Spleen (tissue), 7 donors: Measurements from ENCODE around the gene CCDC194.

Source experiments
- CTCF ChIP-seq, 11 experiments: fragments of 200-600 bp in 7 of 11; fragments of 450-650 bp in 4 of 11; sonication (generic) in 4 of 11; IDR thresholded peaks in 8 of 11; conservative IDR thresholded peaks in 3 of 11; 1 replicate in 7 of 11; 2 replicates in 4 of 11; pipeline versions ENCODE4 v1.4.0 to v1.8.0; 2016 to 2021; ENCODE audit warnings: antibody characterized with exemption in 11 of 11, inconsistent platforms in 4 of 11, mild to moderate bottlenecking in 1 of 11
- POLR2A ChIP-seq, 3 donors: fragments of 450-650 bp; IDR thresholded peaks; one replicate each; pipeline ENCODE4 v1.5.1; 2017; ENCODE audit warnings: antibody characterized with exemption in 3 of 3, mild to moderate bottlenecking in 1 of 3
- POLR2AphosphoS5 ChIP-seq, 3 donors: sonication (generic); formaldehyde crosslinking; IDR thresholded peaks; one replicate each; pipeline ENCODE4 v1.5.1; 2017; ENCODE audit warnings: antibody characterized with exemption in 3 of 3
- donor health status: DM: no; HTN: no; CAD: no; lungs with moderate emphysema.
- donor health status: DM: no; HTN: no; CAD: no.
- donor health status: DM: no; HTN: no; CAD: no.

- TF ChIP-seq CTCF (IDR thresholded peaks at IDR 0.05 in 8 of 11, conservative IDR thresholded peaks at IDR 0.05 in 3 of 11) (no peak), POLR2A (IDR thresholded peaks at IDR 0.05) (no peak), POLR2AphosphoS5 (IDR thresholded peaks at IDR 0.05) (peak; percentile 30 to 79 (median 72))
Measured at GRCh38 chr19:17351815-17352435, 42.1 kb downstream of the CCDC194 start.
